GM08714 (cell line): ENCODE data around the gene SBK2.
"Not testable (repeated sequence)": the region's sequence is repeated elsewhere in the genome, so short reads cannot be mapped to it uniquely, and the experiment has no call there.

ENCODE experiments used
- H3K4me3 ChIP-seq: fragments of 200-500 bp; sonication (Bioruptor generic); 2 replicates; pipeline ENCODE4 v1.5.1; 2014; ENCODE audit warnings: mild to moderate bottlenecking, low read length, inconsistent platforms
- ZNF274 ChIP-seq: IDR thresholded peaks from 2 replicates; pipeline ENCODE4 v1.6.1; 2012; ENCODE audit warnings: mild to moderate bottlenecking, low read depth, low read length

SBK2 gene

DNA sequence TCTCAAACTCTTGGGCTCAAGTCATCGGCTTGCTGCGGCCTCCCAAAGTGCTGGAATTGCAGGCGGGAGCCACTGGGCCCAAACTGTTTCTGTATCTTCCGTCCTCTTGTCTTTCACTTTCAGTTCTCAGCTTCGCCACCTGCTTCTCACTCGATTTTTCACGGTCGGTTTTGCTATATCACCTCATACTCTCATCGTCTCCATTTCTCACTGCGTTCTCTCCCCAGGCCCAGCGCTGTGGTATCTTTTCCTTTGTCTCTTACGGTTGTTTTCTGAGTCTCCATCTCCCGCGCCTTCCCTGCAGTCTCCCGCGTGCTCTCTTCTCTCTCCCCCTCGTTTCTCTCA, 33.8 kb downstream of the SBK2 start:
- no peak for TF ChIP-seq ZNF274
- H3K4me3 ChIP-seq, result peak overlapping the region; percentile 18; the same call in 1 of the 2 replicates

DNA sequence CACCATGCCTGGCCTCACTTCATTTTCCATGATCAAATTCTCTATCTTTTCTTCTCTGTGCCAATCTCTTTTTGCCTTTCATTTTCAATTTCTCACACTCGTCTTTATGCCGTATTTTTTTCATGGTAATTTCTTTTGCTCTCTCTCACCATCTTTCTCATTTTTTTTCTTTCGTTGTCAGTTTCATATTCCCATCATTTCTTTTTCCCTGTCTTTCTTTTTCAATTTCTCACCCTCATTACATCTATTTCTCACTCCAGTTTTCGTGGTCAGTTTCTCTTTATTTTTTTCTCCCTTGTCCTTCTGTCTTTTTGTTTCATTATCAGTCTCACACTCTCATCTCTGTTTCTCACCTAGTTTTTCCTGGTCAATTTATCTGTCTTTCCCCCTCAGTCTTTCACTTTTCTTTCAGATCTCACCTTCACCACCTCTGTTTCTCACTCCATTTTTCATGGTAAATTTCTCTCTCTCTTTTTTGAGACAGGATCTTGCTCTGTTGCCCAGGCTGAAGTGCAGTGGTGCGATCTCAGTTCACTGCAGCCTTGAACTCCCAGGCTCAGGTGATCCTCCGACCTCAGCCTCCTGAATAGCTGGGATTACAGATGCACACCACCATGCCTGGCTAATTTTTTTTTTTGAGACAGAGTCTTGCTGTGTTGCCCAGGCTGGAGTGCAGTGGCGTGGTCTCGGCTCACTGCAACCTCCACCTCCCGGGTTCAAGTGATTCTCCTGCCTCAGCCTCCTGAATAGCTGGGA, 34.6 kb downstream of the SBK2 start:
- no peak for TF ChIP-seq ZNF274
- H3K4me3 ChIP-seq, result no peak overlapping the region

DNA sequence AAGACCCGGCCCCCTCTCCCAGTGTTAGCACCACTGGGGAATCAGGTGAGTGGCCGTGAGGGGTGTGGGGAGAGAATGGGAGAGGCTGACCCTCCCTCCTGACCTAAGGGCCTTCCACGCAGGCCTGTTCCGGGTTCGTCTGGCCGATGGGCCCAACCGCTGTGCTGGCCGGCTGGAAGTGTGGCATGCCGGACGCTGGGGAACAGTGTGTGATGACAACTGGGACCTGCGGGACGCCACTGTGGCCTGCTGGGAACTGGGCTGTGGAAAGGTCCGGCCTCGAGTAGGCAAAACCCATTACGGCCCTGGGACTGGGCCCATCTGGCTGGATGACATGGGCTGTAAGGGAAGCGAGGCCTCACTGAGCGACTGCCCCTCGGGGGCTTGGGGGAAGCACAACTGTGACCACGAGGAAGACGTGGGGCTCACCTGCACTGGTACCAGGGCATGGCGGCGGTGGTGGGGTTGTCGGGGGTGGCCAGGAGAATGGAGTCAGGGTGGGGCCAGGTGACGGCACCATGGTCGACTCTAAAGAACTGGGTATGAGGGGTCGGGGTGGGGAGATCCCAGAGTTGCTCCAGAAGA, 36.5 kb downstream of the SBK2 start:
- TF ChIP-seq ZNF274, result no peak
- H3K4me3 ChIP-seq, result no peak overlapping the region

DNA sequence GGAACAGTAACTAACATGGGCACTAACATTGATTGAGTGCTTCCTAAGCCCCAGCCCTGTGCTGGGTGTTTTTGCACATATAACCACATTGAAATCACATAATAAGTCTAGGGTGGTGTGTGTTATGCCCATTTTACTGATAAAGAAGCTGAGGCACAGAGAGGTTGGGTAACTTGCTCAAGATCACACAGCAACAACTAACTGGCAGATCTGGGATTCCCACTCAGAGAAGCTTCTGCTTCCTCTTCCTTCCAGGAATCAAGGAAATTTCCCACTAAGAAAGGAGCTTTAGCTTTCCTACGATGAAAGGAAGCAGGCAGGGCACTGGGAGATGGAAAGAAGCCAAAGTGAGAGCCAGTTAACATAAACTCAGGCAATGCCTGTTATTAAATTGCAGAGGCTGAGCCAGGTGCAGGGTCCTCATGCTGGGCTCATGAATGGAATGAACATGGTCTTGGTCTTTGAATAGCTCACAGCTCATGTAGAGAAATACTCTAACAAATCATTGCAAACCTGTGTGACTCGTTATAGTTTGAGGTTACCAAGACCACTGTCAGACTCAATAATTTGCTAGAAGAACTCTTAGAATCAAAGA, 38.6 kb downstream of the SBK2 start:
- no peak overlapping the region for H3K4me3 ChIP-seq
- no peak for TF ChIP-seq ZNF274

DNA sequence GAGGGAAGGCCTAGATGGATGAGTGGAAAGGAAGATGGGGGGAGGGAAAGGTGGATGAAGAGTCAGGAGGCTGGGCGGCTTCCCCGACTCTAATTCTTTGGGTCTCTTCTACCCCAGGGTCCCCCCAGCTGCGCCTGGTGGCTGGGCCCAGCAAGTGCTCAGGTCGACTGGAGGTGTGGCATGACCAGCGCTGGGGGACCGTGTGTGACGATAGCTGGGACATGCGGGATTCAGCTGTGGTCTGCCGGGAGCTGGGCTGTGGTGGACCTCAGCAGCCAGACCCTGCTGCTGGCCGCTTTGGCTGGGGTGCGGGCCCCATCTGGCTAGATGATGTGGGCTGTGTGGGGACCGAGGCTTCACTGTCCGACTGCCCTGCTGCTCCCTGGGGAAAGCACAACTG, 39.2 kb downstream of the SBK2 start:
- TF ChIP-seq ZNF274, result no peak
- no peak overlapping the region for H3K4me3 ChIP-seq

DNA sequence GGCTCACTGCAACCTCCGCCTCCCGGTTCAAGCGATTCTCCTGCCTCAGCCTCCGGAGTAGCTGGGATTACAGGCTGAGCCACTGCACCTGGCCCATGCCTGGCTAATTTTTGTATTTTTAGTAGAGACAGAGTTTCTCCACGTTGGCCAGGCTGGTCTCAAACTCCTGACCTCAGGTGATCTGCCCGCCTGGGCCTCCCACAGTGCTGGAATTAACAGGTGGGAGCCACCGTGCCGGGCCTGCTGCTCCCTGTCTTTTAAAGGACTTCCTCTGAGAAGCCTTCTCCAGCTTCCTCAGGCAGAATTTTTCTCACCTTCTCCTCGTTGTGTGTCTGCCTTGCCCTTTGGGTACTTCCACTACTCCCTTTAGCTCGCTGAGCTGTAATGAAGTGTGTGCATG, 40.1 kb downstream of the SBK2 start:
- H3K4me3 ChIP-seq, result not testable (repeated sequence)

DNA sequence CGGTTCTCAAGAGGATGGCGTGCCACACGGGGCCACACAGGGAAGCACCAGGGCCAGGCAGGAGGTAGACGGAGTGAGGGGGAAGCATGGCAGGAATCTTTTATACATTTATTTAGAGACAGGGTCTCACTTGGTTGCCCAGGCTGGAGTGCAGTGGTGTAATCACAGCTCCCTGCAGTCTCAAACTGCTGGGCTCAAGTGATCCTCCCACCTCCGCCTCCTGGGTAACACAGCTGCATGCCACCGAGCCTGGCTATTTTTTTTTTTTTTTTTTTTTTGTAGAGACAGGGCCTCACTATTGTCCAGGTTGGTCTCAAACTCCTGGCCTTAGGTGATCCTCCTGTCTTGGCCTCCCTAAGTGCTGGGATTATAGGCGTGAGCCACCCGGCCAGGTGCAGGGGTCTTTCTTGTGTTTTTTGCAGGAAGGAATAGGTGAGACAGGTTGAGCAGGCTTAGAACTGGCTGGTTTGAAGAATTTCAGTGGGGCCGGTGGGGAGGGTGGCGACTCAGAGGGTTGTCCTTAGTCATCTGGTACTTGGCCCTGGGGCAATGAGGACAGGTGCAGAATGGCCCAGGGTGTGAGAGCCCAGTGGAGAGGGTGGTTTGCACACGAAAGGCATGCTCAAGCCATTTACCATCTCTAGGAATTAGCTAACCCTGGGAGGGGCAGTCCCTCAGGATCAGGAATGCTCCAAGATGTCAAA, 41.1 kb downstream of the SBK2 start:
- no peak overlapping the region for H3K4me3 ChIP-seq
- TF ChIP-seq ZNF274, result no peak

DNA sequence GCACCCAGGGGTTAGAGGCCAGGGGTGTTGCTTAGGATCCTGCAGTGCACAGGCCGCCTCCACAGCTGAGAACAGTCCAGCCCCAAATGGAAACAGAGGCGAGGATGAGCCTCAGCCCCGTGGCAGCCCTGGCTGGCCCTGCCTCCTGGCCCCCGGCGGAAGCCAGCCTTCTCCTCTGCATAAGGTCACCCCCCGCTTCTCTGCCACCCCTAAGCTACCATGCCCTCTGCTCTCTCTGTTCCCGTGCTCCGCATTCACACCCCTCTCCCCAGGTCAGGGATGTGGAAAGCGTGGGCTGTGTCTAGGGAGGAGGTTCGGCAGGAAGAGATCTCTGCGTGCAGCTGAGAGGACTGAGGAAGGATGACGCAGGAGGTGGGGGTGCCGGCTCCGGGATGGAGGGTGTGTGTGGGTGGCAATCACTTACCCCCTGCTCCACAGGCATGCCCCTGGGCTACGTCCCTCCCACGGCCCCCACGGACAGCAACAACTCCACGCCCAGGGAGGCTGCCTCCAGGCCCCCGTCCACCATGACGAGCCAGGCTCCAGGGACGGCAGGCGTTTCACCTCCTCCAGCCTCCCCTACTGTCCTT, 42.7 kb downstream of the SBK2 start:
- H3K4me3 ChIP-seq, result no peak overlapping the region
- TF ChIP-seq ZNF274, result no peak

DNA sequence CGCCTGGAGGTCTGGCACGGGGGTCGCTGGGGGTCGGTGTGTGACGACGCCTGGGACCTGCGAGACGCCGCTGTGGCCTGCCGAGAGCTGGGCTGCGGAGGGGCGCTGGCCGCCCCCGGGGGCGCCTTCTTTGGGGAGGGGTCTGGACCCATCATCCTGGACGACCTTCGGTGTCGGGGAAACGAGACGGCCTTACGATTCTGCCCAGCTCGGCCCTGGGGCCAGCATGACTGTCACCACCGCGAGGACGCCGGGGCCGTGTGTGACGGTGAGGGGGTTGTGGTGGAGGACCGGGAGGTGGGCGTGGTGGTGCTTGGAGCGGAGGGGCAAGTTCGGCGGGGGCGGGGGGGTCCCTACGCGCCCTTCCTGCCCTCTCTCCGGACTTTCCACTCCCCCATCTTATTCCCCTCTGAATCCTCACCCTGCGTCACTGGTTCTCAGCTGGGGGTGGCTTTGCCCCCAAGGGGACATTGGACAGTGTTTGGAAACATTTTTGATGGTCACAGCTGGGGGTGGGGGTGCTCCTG, 43.2 kb downstream of the SBK2 start:
- no peak for TF ChIP-seq ZNF274
- H3K4me3 ChIP-seq, result no peak overlapping the region

DNA sequence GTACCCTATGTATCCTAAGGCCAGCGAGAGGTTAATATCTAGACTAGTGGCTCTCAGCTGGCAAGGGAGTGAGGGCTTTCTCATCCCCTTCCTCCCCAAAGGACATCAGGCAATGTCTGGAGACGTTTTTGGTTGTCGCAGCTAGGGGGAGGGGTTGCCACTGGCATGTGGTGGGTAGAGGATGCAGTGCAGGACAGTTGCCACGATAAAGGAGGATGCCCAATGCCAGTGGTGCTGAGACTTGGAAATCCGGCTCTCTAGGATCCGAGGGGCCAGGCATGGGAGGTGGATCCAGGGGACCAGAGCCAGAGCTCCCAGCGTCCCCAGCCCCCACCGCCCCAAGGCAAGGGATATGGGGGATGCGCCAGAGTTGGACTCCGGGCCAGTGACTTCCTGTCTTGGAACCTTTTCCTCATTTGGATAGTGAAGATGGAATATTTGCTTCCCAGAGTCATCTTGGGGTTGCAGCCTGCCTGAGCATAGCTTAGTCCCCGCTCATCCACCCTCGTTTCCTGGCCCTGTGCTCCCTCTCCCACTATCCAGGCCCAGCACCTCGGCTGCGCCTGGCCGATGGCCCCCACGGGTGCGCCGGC, 43.8 kb downstream of the SBK2 start:
- no peak overlapping the region for H3K4me3 ChIP-seq

DNA sequence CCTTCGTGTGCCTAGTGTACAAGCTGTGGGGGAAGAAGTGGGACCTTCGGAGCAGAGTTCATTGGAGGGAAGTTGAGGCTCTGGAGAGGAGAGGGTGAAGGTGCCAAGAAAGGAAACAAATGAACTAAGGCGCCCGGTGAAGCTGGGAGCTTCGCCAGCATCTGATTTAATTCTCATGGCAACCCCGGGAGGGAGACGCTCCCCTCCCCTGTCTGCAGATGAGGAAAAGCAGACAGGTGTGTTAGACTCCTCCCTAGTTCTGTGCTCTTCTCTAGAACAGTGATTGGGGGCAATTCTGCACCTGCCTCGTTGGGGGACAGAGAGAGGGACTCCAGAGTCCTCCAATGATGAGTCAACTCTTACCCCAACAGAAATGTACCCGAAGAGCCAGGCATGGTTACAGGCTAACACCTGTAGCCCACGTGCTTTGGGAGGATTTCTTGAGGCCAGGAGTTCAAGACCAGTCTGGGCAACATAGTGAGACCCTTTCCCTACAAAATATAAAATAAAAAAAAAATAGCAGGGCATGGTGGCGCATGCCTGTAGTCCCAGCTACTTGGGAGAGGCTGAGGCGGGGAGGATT, 44.5 kb downstream of the SBK2 start:
- H3K4me3 ChIP-seq, result no peak overlapping the region
- no peak for TF ChIP-seq ZNF274

More for the DNA sequence above, 43.8 kb downstream of the SBK2 start:
- no peak for TF ChIP-seq ZNF274

DNA sequence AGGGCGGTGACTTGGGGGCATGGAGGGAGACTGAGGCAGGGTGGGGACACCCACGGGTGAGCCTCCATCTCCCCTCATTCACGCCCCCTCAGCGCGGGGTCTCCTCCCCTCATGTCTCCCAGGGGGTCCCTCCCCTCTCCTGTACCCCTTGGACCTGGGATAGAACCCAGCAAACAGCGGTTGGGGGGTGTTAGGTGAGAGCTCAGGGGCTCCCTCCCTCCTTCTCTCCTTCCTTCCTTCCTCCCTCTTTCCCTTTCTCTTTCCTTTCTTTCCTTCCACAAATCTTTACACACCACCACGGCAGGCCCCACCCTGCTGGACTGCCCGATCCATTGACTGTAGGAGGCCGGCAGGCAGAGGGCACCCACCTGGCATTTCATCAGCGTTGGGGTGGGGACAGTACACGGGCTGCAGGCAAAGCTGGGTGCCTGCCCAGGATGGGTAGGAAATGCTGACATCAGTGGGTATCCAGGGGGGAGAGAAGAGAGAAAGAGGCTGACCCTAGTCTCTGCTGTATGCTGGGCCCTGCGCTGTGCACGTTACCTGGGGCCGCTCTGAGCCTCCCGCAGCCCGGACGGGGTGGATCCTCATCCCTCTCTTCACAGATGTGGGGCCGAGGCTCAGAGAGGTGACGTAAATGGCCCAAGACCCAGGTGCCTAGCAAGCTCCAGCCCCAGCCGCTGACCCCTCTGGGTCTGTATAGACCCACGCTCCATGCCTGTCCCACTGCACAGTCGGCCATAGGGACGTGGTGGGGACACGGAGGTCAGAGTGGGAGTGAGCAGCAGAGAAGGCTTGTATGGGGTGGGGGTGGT, 45.2 kb downstream of the SBK2 start:
- H3K4me3 ChIP-seq, result no peak overlapping the region
- TF ChIP-seq ZNF274, result no peak
